H1 (cell line): Measurements from ENCODE around the gene TMEM38A. TPM values are rescaled to one million over a fixed set of nuclear protein-coding genes. Genes with fewer than 3 reads are reported as not detected.

Experiments
- CTCF ChIA-PET: fragments of 300-600 bp; sonication (Branson Sonifier 250); formaldehyde crosslinking; loops from one replicate; lab custom pipeline; 2021; ENCODE audit not compliant: partially characterized antibody; lab: Charles Lee
- POLR2A ChIA-PET: fragments of 300-600 bp; sonication (Branson Sonifier 250); formaldehyde crosslinking; loops from one replicate; lab custom pipeline; 2021; ENCODE audit warnings: inconsistent platforms; ENCODE audit not compliant: partially characterized antibody; lab: Charles Lee
- DNase-seq, 2 experiments: peaks; one replicate each; pipeline versions ENCODE4 v3.0.0 to v3.0.0-alpha.2; 2010 to 2022; ENCODE audit warnings: low spot score in 2 of 2, low read depth in 1 of 2, mixed read lengths in 1 of 2
- FAIRE-seq: peaks from 2 replicates; lab custom pipeline; 2011; peaks lifted over from hg19 to GRCh38; lab: Jason Lieb, UNC
- H2AFZ ChIP-seq: 2 replicates; pipeline ENCODE4 v1.8.1; 2012; ENCODE audit warnings: low read length, inconsistent platforms
- H2AK5ac ChIP-seq: 2 replicates; pipeline ENCODE4 v1.6.1; 2013; ENCODE audit warnings: low read depth, low read length
- H2BK120ac ChIP-seq: replicated peaks from 2 replicates; pipeline ENCODE3; 2013; ENCODE audit warnings: low read depth, low read length, inconsistent platforms
- H2BK12ac ChIP-seq: 2 replicates; pipeline ENCODE4 v1.6.1; 2013; ENCODE audit warnings: low read depth, low read length
- H2BK15ac ChIP-seq: 2 replicates; pipeline ENCODE4 v1.6.1; 2013; ENCODE audit warnings: low read length
- H2BK20ac ChIP-seq: 2 replicates; pipeline ENCODE4 v1.6.1; 2013; ENCODE audit warnings: low read length
- H2BK5ac ChIP-seq: 2 replicates; pipeline ENCODE4 v1.6.1; 2013; ENCODE audit warnings: low read depth, low read length
- H3K14ac ChIP-seq: 2 replicates; pipeline ENCODE4 v1.6.1; 2013; ENCODE audit warnings: inconsistent platforms; ENCODE audit not compliant: insufficient read length
- H3K18ac ChIP-seq: 2 replicates; pipeline ENCODE4 v1.6.1; 2013; ENCODE audit warnings: low read length; ENCODE audit errors: extremely low read depth
- H3K23ac ChIP-seq: 2 replicates; pipeline ENCODE4 v1.6.1; 2013; ENCODE audit warnings: inconsistent platforms; ENCODE audit not compliant: insufficient read length
- H3K23me2 ChIP-seq: 2 replicates; pipeline ENCODE4 v1.6.1; 2013; ENCODE audit warnings: low read depth, low read length
- H3K27ac ChIP-seq: 2 replicates; pipeline ENCODE4 v1.6.1; 2011; ENCODE audit warnings: low read depth, low read length, inconsistent platforms
- H3K27me3 ChIP-seq, 4 experiments: replicated peaks in 1 of 4; 1 replicate in 1 of 4; 2 replicates in 3 of 4; pipeline versions ENCODE4 v1.6.1 to v1.8.1; 2011 to 2013; ENCODE audit warnings: low read length in 3 of 4, mild to moderate bottlenecking in 3 of 4, inconsistent platforms in 2 of 4, mixed read lengths in 2 of 4, moderate library complexity in 1 of 4; ENCODE audit not compliant: control insufficient read depth in 3 of 4, insufficient read depth in 3 of 4; ENCODE audit errors: extremely low read depth in 1 of 4
- H3K36me3 ChIP-seq, 4 experiments: 2 replicates each; pipeline versions ENCODE4 v1.6.1 to v1.8.1; 2011 to 2013; ENCODE audit warnings: mild to moderate bottlenecking in 4 of 4, low read length in 3 of 4, moderate library complexity in 2 of 4, control low read depth in 1 of 4, inconsistent platforms in 1 of 4; ENCODE audit not compliant: insufficient read depth in 4 of 4, control insufficient read depth in 2 of 4
- H3K4ac ChIP-seq: replicated peaks from 2 replicates; pipeline ENCODE3; 2013; ENCODE audit warnings: low read length, low read depth, mixed read lengths, inconsistent platforms; ENCODE audit not compliant: insufficient read length
- H3K4me1 ChIP-seq, 4 experiments: replicated peaks in 1 of 4; 1 replicate in 1 of 4; 2 replicates in 3 of 4; pipeline versions ENCODE4 v1.6.1 to v1.8.1; 2011 to 2013; ENCODE audit warnings: low read length in 3 of 4, inconsistent platforms in 2 of 4, mixed read lengths in 1 of 4; ENCODE audit not compliant: insufficient read depth in 4 of 4, control insufficient read depth in 3 of 4
- H3K4me2 ChIP-seq, 2 experiments: 2 replicates each; pipeline versions ENCODE4 v1.6.1 to v1.8.1; 2011 to 2013; ENCODE audit warnings: low read depth in 2 of 2, low read length in 2 of 2, control low read depth in 1 of 2, inconsistent platforms in 1 of 2, mild to moderate bottlenecking in 1 of 2; ENCODE audit not compliant: insufficient read depth in 1 of 2
- H3K4me3 ChIP-seq, 4 experiments: fragments of 200-600, 300-600 bp in 1 of 4; sonication (generic), shearing (Covaris generic), sonication (Bioruptor Twin) in 1 of 4; 2 replicates each; pipeline versions ENCODE4 v1.5.1 to v1.8.1; 2011 to 2016; ENCODE audit warnings: low read length in 4 of 4, low read depth in 3 of 4, control low read depth in 2 of 4, inconsistent platforms in 2 of 4, mild to moderate bottlenecking in 2 of 4, mixed read lengths in 1 of 4, moderate library complexity in 1 of 4; ENCODE audit not compliant: insufficient read depth in 2 of 4; ENCODE audit errors: extremely low read depth in 1 of 4
- H3K56ac ChIP-seq: replicated peaks from 2 replicates; pipeline ENCODE3; 2013; ENCODE audit warnings: low read depth, mild to moderate bottlenecking, mixed read lengths, low read length, inconsistent platforms; ENCODE audit not compliant: insufficient read length
- H3K79me1 ChIP-seq: 2 replicates; pipeline ENCODE4 v1.6.1; 2013; ENCODE audit warnings: low read depth, low read length, control low read depth
- H3K79me2 ChIP-seq, 2 experiments: 2 replicates each; pipeline versions ENCODE4 v1.6.1 to v1.8.1; 2012 to 2013; ENCODE audit warnings: low read length in 2 of 2, mild to moderate bottlenecking in 2 of 2, inconsistent platforms in 1 of 2; ENCODE audit not compliant: insufficient read depth in 2 of 2, control insufficient read depth in 1 of 2
- H3K9ac ChIP-seq, 4 experiments: replicated peaks in 1 of 4; 1 replicate in 1 of 4; 2 replicates in 3 of 4; pipeline versions ENCODE4 v1.6.1 to v1.8.1; 2011 to 2013; ENCODE audit warnings: low read depth in 3 of 4, low read length in 3 of 4, control low read depth in 2 of 4, mild to moderate bottlenecking in 2 of 4, moderate library complexity in 2 of 4, inconsistent platforms in 1 of 4; ENCODE audit errors: extremely low read depth in 1 of 4
- H3K9me3 ChIP-seq, 2 experiments: 2 replicates each; pipeline versions ENCODE4 v1.6.1 to v1.8.1; 2012 to 2013; ENCODE audit warnings: mild to moderate bottlenecking in 2 of 2, moderate library complexity in 2 of 2, control low read depth in 1 of 2, inconsistent platforms in 1 of 2, low read depth in 1 of 2, low read length in 1 of 2, mixed read lengths in 1 of 2; ENCODE audit not compliant: insufficient read depth in 2 of 2
- H4K20me1 ChIP-seq, 2 experiments: replicated peaks in 1 of 2; 2 replicates each; pipeline versions ENCODE3 to v1.8.1; 2011 to 2013; ENCODE audit warnings: inconsistent platforms in 2 of 2, low read length in 2 of 2, mild to moderate bottlenecking in 1 of 2; ENCODE audit not compliant: insufficient read depth in 2 of 2, control insufficient read depth in 1 of 2
- H4K5ac ChIP-seq: 2 replicates; pipeline ENCODE4 v1.6.1; 2013; ENCODE audit warnings: low read length, low read depth, mixed read lengths, inconsistent platforms; ENCODE audit not compliant: insufficient read length
- H4K8ac ChIP-seq: 2 replicates; pipeline ENCODE4 v1.8.0; 2013; ENCODE audit warnings: mild to moderate bottlenecking, moderate library complexity, low read length, inconsistent platforms; ENCODE audit not compliant: insufficient read depth; ENCODE audit errors: extremely low read depth
- H4K91ac ChIP-seq: replicated peaks from 2 replicates; pipeline ENCODE3; 2013; ENCODE audit warnings: low read length, mixed read lengths, inconsistent platforms; ENCODE audit not compliant: insufficient read length
- BCL11A ChIP-seq, 2 experiments: IDR thresholded peaks; one replicate each; pipeline ENCODE4 v1.6.1; 2011; ENCODE audit warnings: low read depth in 2 of 2, low read length in 2 of 2, mild to moderate bottlenecking in 2 of 2
- CBX5 ChIP-seq: fragments of 300-800, 300-1000 bp; sonication (generic); IDR thresholded peaks from 2 replicates; pipeline ENCODE4 v1.7.1; 2016; ENCODE audit warnings: antibody characterized with exemption, low read length, low read depth
- CHD1 ChIP-seq: IDR thresholded peaks from 2 replicates; pipeline ENCODE4 v1.6.1; 2012; ENCODE audit warnings: low read depth, low read length, improper control_type of control experiment
- CREB1 ChIP-seq: IDR thresholded peaks from 2 replicates; pipeline ENCODE4 v1.6.1; 2012; ENCODE audit warnings: inconsistent platforms
- EGR1 ChIP-seq: IDR thresholded peaks from 2 replicates; pipeline ENCODE4 v1.6.1; 2011; ENCODE audit warnings: low read depth, low read length, borderline replicate concordance
- POLR2AphosphoS5 ChIP-seq: IDR thresholded peaks from 2 replicates; pipeline ENCODE4 v1.6.1; 2011; ENCODE audit warnings: low read depth, low read length
- RAD21 ChIP-seq, 2 experiments: IDR thresholded peaks in 1 of 2; conservative IDR thresholded peaks in 1 of 2; 2 replicates each; pipeline ENCODE4 v1.6.1; 2011; ENCODE audit warnings: low read depth in 2 of 2, low read length in 2 of 2, improper control_type of control experiment in 1 of 2, inconsistent platforms in 1 of 2, mild to moderate bottlenecking in 1 of 2, moderate library complexity in 1 of 2
- RFX5 ChIP-seq: IDR thresholded peaks from 2 replicates; pipeline ENCODE4 v1.6.1; 2011; ENCODE audit warnings: low read depth, low read length, improper control_type of control experiment, borderline replicate concordance
- SIN3A ChIP-seq, 2 experiments: IDR thresholded peaks in 1 of 2; conservative IDR thresholded peaks in 1 of 2; 2 replicates each; pipeline ENCODE4 v1.6.1; 2011 to 2012; ENCODE audit warnings: low read length in 2 of 2, improper control_type of control experiment in 1 of 2, low read depth in 1 of 2, mild to moderate bottlenecking in 1 of 2
- SP4 ChIP-seq: IDR thresholded peaks from 2 replicates; pipeline ENCODE4 v1.6.1; 2012; ENCODE audit warnings: low read length, inconsistent platforms
- TBP ChIP-seq: IDR thresholded peaks from 2 replicates; pipeline ENCODE4 v1.6.1; 2011; ENCODE audit warnings: low read depth, low read length, improper control_type of control experiment
- ZNF274 ChIP-seq: IDR thresholded peaks from 2 replicates; pipeline ENCODE4 v1.7.0; 2012; ENCODE audit warnings: low read length, borderline replicate concordance; ENCODE audit errors: extremely low read depth
- WGBS, 2 experiments: shearing (Covaris generic) in 1 of 2; methylation state at CpG; one replicate each; pipeline versions ENCODE4 v1.1.6 to v1.1.7; 2013 to 2015; ENCODE audit warnings: low lambda C conversion rate in 2 of 2, mixed read lengths in 2 of 2, inconsistent platforms in 1 of 2, low coverage in 1 of 2, missing lambda C conversion rate in 1 of 2; ENCODE audit not compliant: insufficient replicate concordance in 2 of 2, insufficient coverage in 1 of 2, insufficient read length in 1 of 2; ENCODE audit errors: extremely low coverage in 1 of 2, missing lambda C conversion rate in 1 of 2; 5-methylcytosine and 5-hydroxymethylcytosine counted together
- polyA plus RNA-seq, 7 experiments: library from polyadenylated mRNA; depleted of rRNA in 3 of 7; stranded (reverse) in 5 of 7; unstranded in 2 of 7; fragments of >200 nt in 5 of 7; fragments of 200-250 nt in 2 of 7; gene quantifications; 1 replicate in 5 of 7; 2 replicates in 1 of 7; 4 replicates in 1 of 7; pipeline versions ENCODE4 v1.2.1 to v1.2.3, GENCODE V29; 2011 to 2013; ENCODE audit warnings: missing spikeins in 2 of 7, mixed read lengths in 2 of 7
- total RNA-seq: library from RNA; stranded (reverse); fragmentation: NEBNext Ultra II Directional; extraction: Animal tissue kit (Norgen Biotek cat#: 25700); gene quantifications from 2 replicates; pipeline ENCODE4 v1.2.1, GENCODE V29; 2021
- TF ChIP-seq, protein P1 (sequence below): IDR thresholded peaks from 2 replicates; pipeline ENCODE4 v1.6.1; 2012; ENCODE audit warnings: low read length, inconsistent platforms

The TMEM38A gene
- total and polyA plus RNA-seq, 2 of the 8 experiments (the other 6 are each of a cell fraction or from before 2014, with no cell fraction given), result 8.9 to 9.2 TPM

DNA sequence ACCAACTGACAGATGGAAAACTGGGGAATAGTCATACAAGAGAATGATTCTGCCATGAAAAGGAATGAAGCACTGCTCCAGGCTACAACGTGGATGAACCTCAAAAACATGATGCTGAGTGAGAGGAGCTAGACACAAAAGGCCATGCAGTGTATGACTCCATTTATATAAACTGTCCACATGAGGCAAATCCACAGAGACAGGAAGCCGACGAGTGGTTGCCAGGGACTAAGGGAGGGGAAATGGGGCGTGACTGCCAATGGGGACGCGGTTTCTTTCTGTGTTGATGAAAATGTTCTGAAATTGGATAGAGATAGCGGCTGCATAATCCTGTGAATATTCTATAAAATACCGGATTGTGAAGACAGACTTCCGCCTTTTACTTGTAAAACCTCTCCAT, 11.2 kb upstream of the TMEM38A start:
- Histone ChIP-seq H4K8ac (no peak overlapping the region), H3K4me2 (no peak overlapping the region), H2BK120ac (no peak overlapping the region), H2BK20ac (no peak overlapping the region), H3K9ac (no peak overlapping the region), H4K91ac (no peak overlapping the region), H2BK5ac (no peak overlapping the region), H3K14ac (no peak overlapping the region), H2BK15ac (no peak overlapping the region), H3K23ac (no peak overlapping the region), H2BK12ac (no peak overlapping the region), H3K4me1 (no peaks in the 10 kb centered on the region), H3K23me2 (no peaks in the 10 kb centered on the region), H3K56ac (no peak overlapping the region), H3K27ac (no peak overlapping the region), H3K4me3 (no peak overlapping the region), H3K36me3 (peaks cover 30 to 78% (median 58%) of the 10 kb centered on the region in 4 experiments), H3K18ac (no peak overlapping the region), H3K79me2 (peaks cover 0 to 21% of the 10 kb centered on the region in 2 experiments; a peak in 3 of 4 replicates), H2AFZ (no peak overlapping the region), H3K27me3 (no peaks in the 10 kb centered on the region), H3K79me1 (peaks cover 2% of the 10 kb centered on the region; the same call in 1 of the 2 replicates), H2AK5ac (no peak overlapping the region), H4K20me1 (peaks cover 4 to 5% of the 10 kb centered on the region in 2 experiments), H3K9me3 (no peaks in the 10 kb centered on the region), H4K5ac (no peak overlapping the region), H3K4ac (no peak overlapping the region)
- DNase-seq (no peak), FAIRE-seq (no peak)
- ChIA-PET CTCF (interaction anchor here (0.8 to 0.9 kb wide), 2 partner anchors 70 to 556 kb away, joined by 3 to 4 read pairs; no protein-coding TSS in a partner anchor), POLR2A (interaction anchor here (0.9 to 4.9 kb wide), 7 partner anchors 8 to 76 kb away, joined by 3 to 27 read pairs (median 7); partner anchors contain the start of genes MED26, SMIM7 and TMEM38A)
- WGBS, 2 experiments, result 91% methylated on average over 9 of the region's 9 CpGs; no CpG with 5 or more reads in 1 of the 2 experiments
- TF ChIP-seq BCL11A (IDR thresholded peaks at IDR 0.05; ENCODE audit: low read depth in 2 of 2, low read length in 2 of 2), result no peak
- no peak for TF ChIP-seq CREB1
- no peak for TF ChIP-seq EGR1
- no peak for TF ChIP-seq SP4
- TF ChIP-seq SIN3A (conservative IDR thresholded peaks at IDR 0.05 in 1 of 2, IDR thresholded peaks at IDR 0.05 in 1 of 2; ENCODE audit: low read depth in 1 of 2, low read length in 2 of 2), result no peak
- TF ChIP-seq RAD21 (IDR thresholded peaks at IDR 0.05 in 1 of 2, conservative IDR thresholded peaks at IDR 0.05 in 1 of 2; ENCODE audit: low read depth in 2 of 2, low read length in 2 of 2), result no peak
- TF ChIP-seq, protein P1, sequence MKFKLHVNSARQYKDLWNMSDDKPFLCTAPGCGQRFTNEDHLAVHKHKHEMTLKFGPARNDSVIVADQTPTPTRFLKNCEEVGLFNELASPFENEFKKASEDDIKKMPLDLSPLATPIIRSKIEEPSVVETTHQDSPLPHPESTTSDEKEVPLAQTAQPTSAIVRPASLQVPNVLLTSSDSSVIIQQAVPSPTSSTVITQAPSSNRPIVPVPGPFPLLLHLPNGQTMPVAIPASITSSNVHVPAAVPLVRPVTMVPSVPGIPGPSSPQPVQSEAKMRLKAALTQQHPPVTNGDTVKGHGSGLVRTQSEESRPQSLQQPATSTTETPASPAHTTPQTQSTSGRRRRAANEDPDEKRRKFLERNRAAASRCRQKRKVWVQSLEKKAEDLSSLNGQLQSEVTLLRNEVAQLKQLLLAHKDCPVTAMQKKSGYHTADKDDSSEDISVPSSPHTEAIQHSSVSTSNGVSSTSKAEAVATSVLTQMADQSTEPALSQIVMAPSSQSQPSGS, result no peak
- TF ChIP-seq ZNF274, result no peak
- no peak for TF ChIP-seq TBP
- TF ChIP-seq POLR2AphosphoS5, result no peak
- no peak for TF ChIP-seq CBX5
- TF ChIP-seq RFX5, result no peak
- TF ChIP-seq CHD1, result no peak
